Right atrium auricular region (tissue), 2 donors: ENCODE results near the gene CATSPERE. TPM values are rescaled to one million over a fixed set of nuclear protein-coding genes. Genes with fewer than 3 reads are reported as not detected.
"Not testable (repeated sequence)": the region's sequence is repeated elsewhere in the genome, so short reads cannot be mapped to it uniquely, and the experiment has no call there.

Experiments used
- DNase-seq: peaks from one replicate; pipeline ENCODE4 v3.0.0-alpha.2; 2019; ENCODE audit warnings: low spot score
- H3K27ac ChIP-seq, 2 donors: fragments of 200-600 bp; sonication (generic); 1 replicate in 1 of 2; 2 replicates in 1 of 2; pipeline ENCODE4 v1.5.1; 2016 to 2019
- H3K27me3 ChIP-seq, 2 donors: fragments of 200-600 bp; sonication (generic); one replicate each; pipeline versions ENCODE4 v1.5.1 to v1.6.0; 2017 to 2019
- H3K36me3 ChIP-seq: fragments of 200-600 bp; sonication (generic); one replicate; pipeline ENCODE4 v1.5.1; 2016
- H3K4me1 ChIP-seq, 2 donors: fragments of 200-600 bp; sonication (generic); one replicate each; pipeline versions ENCODE4 v1.5.1 to v1.6.0; 2017 to 2019
- H3K4me3 ChIP-seq, 2 donors: fragments of 200-600 bp; sonication (generic); 1 replicate in 1 of 2; 2 replicates in 1 of 2; pipeline ENCODE4 v1.5.1; 2017 to 2019; ENCODE audit warnings: mild to moderate bottlenecking in 1 of 2, moderate library complexity in 1 of 2
- H3K9me3 ChIP-seq, 2 donors: fragments of 200-600 bp; sonication (generic); one replicate each; pipeline ENCODE4 v1.5.1; 2019
- CTCF ChIP-seq, 2 donors: fragments of 200-600 bp; sonication (generic); IDR thresholded peaks; one replicate each; pipeline ENCODE4 v1.5.1; 2019; ENCODE audit warnings: antibody characterized with exemption in 2 of 2
- total RNA-seq, 2 donors: library from RNA; depleted of rRNA; stranded (reverse); fragments of >200 nt; gene quantifications; one replicate each; pipeline ENCODE4 v1.1.0, GENCODE V29; 2016

Gene CATSPERE
- total RNA-seq, 2 donors from 2014 or later: 0.20 to 0.63 TPM

GRCh38 chr1:244659694-244660093 is 198.6 kb downstream of the CATSPERE start:
- Histone ChIP-seq H3K4me3 (no peak overlapping the region), H3K27ac (no peak overlapping the region), H3K9me3 (no peaks in the 10 kb centered on the region), H3K27me3 (no peaks in the 10 kb centered on the region), H3K36me3 (no peaks in the 10 kb centered on the region), H3K4me1 (peaks cover 0 to 50% of the 10 kb centered on the region in 2 donors)
- no peak for DNase-seq
- TF ChIP-seq CTCF (IDR thresholded peaks at IDR 0.05): no peak

- no peak for DNase-seq
- no peak for TF ChIP-seq CTCF (IDR thresholded peaks at IDR 0.05)
- Histone ChIP-seq H3K4me1 (peaks cover 0 to 48% of the 10 kb centered on the region in 2 donors), H3K27ac (no peak overlapping the region), H3K4me3 (no peak overlapping the region), H3K27me3 (no peaks in the 10 kb centered on the region), H3K9me3 (no peaks in the 10 kb centered on the region), H3K36me3 (no peaks in the 10 kb centered on the region)
These were observed 199.5 kb downstream of the CATSPERE start for GRCh38 chr1:244660595-244660994.

- peaks cover 0 to 44% of the 10 kb centered on the region in 2 donors for H3K4me1 ChIP-seq
- not testable (repeated sequence) for H3K36me3 ChIP-seq, H3K9me3 ChIP-seq, DNase-seq, H3K4me3 ChIP-seq, H3K27me3 ChIP-seq, H3K27ac ChIP-seq
These were observed 200.7 kb downstream of the CATSPERE start for GRCh38 chr1:244661569-244662312.

- Histone ChIP-seq H3K36me3 (no peaks in the 10 kb centered on the region), H3K4me1 (peaks cover 0 to 35% of the 10 kb centered on the region in 2 donors), H3K27ac (no peak overlapping the region), H3K4me3 (no peak overlapping the region), H3K9me3 (no peaks in the 10 kb centered on the region), H3K27me3 (no peaks in the 10 kb centered on the region)
- DNase-seq: no peak
- no peak for TF ChIP-seq CTCF (IDR thresholded peaks at IDR 0.05)
These were observed 201.5 kb downstream of the CATSPERE start for GRCh38 chr1:244662599-244662998.

- TF ChIP-seq CTCF (IDR thresholded peaks at IDR 0.05): no peak
- Histone ChIP-seq H3K4me3 (no peak overlapping the region), H3K4me1 (peaks cover 0 to 24% of the 10 kb centered on the region in 2 donors), H3K9me3 (no peaks in the 10 kb centered on the region), H3K27ac (no peak overlapping the region), H3K27me3 (no peaks in the 10 kb centered on the region), H3K36me3 (no peaks in the 10 kb centered on the region)
- no peak for DNase-seq
These were observed 203.3 kb downstream of the CATSPERE start for GRCh38 chr1:244664353-244664752.

- Histone ChIP-seq H3K27me3 (no peaks in the 10 kb centered on the region), H3K36me3 (no peaks in the 10 kb centered on the region), H3K9me3 (no peaks in the 10 kb centered on the region), H3K4me1 (peaks cover 0 to 21% of the 10 kb centered on the region in 2 donors), H3K4me3 (no peak overlapping the region), H3K27ac (no peak overlapping the region)
- DNase-seq: no peak
- TF ChIP-seq CTCF (IDR thresholded peaks at IDR 0.05): no peak
These were observed 204.7 kb downstream of the CATSPERE start for GRCh38 chr1:244665771-244666217.

- H3K36me3 ChIP-seq, H3K9me3 ChIP-seq, H3K4me3 ChIP-seq, DNase-seq, H3K27ac ChIP-seq, H3K27me3 ChIP-seq: not testable (repeated sequence)
- H3K4me1 ChIP-seq: peaks cover 0 to 21% of the 10 kb centered on the region in 2 donors
These were observed 205.8 kb downstream of the CATSPERE start for GRCh38 chr1:244666672-244667418.
